HepG2 (cell line): ENCODE measurements around the gene NDUFB3. TPM values are rescaled to one million over a fixed set of nuclear protein-coding genes. Genes with fewer than 3 reads are reported as not detected.
A peak's percentile ranks its signal among the peaks of the same experiment; 100 is the strongest.

Experiments used
- ATF7-NPFF ChIP-seq: sonication (generic); formaldehyde crosslinking; IDR thresholded peaks from 2 replicates; pipeline ENCODE4 v1.8.1; 2023; ENCODE audit warnings: mild to moderate bottlenecking, low read depth, missing genetic modification reagents, moderate library complexity
- CREM ChIP-seq, 2 experiments: sonication (generic) in 1 of 2; formaldehyde crosslinking in 1 of 2; IDR thresholded peaks; 2 replicates each; pipeline versions ENCODE4 v1.4.0 to v1.6.1; 2016 to 2020; ENCODE audit warnings: antibody characterized with exemption in 1 of 2, mild to moderate bottlenecking in 1 of 2, missing genetic modification reagents in 1 of 2
- DMAP1 ChIP-seq: IDR thresholded peaks from 2 replicates; pipeline ENCODE4 v1.6.1; 2016
- DNMT3B ChIP-seq: conservative IDR thresholded peaks from 2 replicates; pipeline ENCODE4 v1.6.1; 2016; ENCODE audit warnings: missing biosample characterization, control low read depth
- FIP1L1 ChIP-seq: fragments of 200-400 bp; formaldehyde crosslinking; IDR thresholded peaks from 2 replicates; pipeline ENCODE4 v1.6.1; 2018; ENCODE audit warnings: low read depth, mild to moderate bottlenecking, low read length, moderate library complexity, borderline replicate concordance; ENCODE audit not compliant: insufficient read depth
- NR2C2 ChIP-seq: sonication (generic); formaldehyde crosslinking; IDR thresholded peaks from 2 replicates; pipeline ENCODE4 v1.4.0; 2020; ENCODE audit warnings: missing genetic modification reagents, mild to moderate bottlenecking, moderate library complexity, borderline replicate concordance
- PAF1 ChIP-seq: IDR thresholded peaks from 2 replicates; pipeline ENCODE4 v1.6.1; 2016; ENCODE audit warnings: missing genetic modification reagents, missing compliant biosample characterization
- STAT6 ChIP-seq: sonication (generic); formaldehyde crosslinking; IDR thresholded peaks from 2 replicates; pipeline ENCODE4 v1.4.0; 2020; ENCODE audit warnings: missing genetic modification reagents, mild to moderate bottlenecking, borderline replicate concordance
- ZNF282 ChIP-seq: fragments of 450-650 bp; IDR thresholded peaks from 2 replicates; pipeline ENCODE4 v1.6.1; 2018; ENCODE audit not compliant: partially characterized antibody
- ZNF407 ChIP-seq: sonication (generic); formaldehyde crosslinking; IDR thresholded peaks from one replicate; pipeline ENCODE4 v1.5.1; 2020; ENCODE audit warnings: mild to moderate bottlenecking, missing genetic modification reagents; ENCODE audit errors: not compliant biosample characterization
- ZNF44 ChIP-seq: sonication (generic); formaldehyde crosslinking; IDR thresholded peaks from 2 replicates; pipeline ENCODE4 v1.5.1; 2020; ENCODE audit warnings: mild to moderate bottlenecking, missing genetic modification reagents
- ZNF598 ChIP-seq: sonication (generic); formaldehyde crosslinking; IDR thresholded peaks from 2 replicates; pipeline ENCODE4 v1.5.1; 2020; ENCODE audit warnings: mild to moderate bottlenecking, missing genetic modification reagents, borderline replicate concordance
- ZNF740 ChIP-seq: sonication (generic); formaldehyde crosslinking; IDR thresholded peaks from 2 replicates; pipeline ENCODE4 v1.4.0; 2020; ENCODE audit warnings: missing genetic modification reagents
- ZNF788 ChIP-seq: sonication (generic); formaldehyde crosslinking; IDR thresholded peaks from 2 replicates; pipeline ENCODE4 v1.5.0; 2020; ENCODE audit warnings: mild to moderate bottlenecking, missing genetic modification reagents, borderline replicate concordance
- ZNF83 ChIP-seq: sonication (generic); formaldehyde crosslinking; IDR thresholded peaks from 2 replicates; pipeline ENCODE4 v1.4.0; 2020; ENCODE audit warnings: missing genetic modification reagents, mild to moderate bottlenecking, borderline replicate concordance
- polyA plus RNA-seq, 8 experiments: library from polyadenylated mRNA; depleted of rRNA in 3 of 8; stranded (reverse) in 7 of 8; unstranded in 1 of 8; fragments of >200 nt; fragmentation: Illumina TruSeq in 4 of 8; extraction: Trizol in 4 of 8; gene quantifications; 2 replicates each; pipeline versions ENCODE4 v1.2.1 to v1.2.3, GENCODE V29; 2011 to 2016; ENCODE audit warnings: low read depth in 4 of 8, missing spikeins in 1 of 8, mixed read lengths in 1 of 8; ENCODE audit not compliant: insufficient read depth in 1 of 8
- total RNA-seq, 5 experiments: library from RNA; depleted of rRNA; stranded (reverse); fragments of >200 nt; fragmentation: Illumina TruSeq; extraction: Trizol; gene quantifications; 2 replicates each; pipeline ENCODE4 v1.2.3, GENCODE V29; 2016; ENCODE audit warnings: low read depth in 1 of 5

Gene NDUFB3
- total and polyA plus RNA-seq, 2 of the 13 experiments (the other 11 are each of a cell fraction or from before 2014, with no cell fraction given), result 50.7 to 159 TPM

GRCh38 chr2:201118121-201118960 lies 46.5 kb downstream of the NDUFB3 start (continued):
- TF ChIP-seq ZNF740 (CRISPR knock-in tag) (peak; percentile 70; the same call in 1 of the 2 replicates), ZNF83 (CRISPR knock-in tag) (0 out of 2 replicates have a peak, but pooled peaks have one; percentile 31), ZNF407 (CRISPR knock-in tag) (peak; percentile 27), ZNF788 (CRISPR knock-in tag) (peak; percentile 26; the same call in 1 of the 2 replicates), CREM (IDR thresholded peaks at IDR 0.05) (peak; percentile 41; the same call in 1 of the 2 replicates), CREM (CRISPR knock-in tag; IDR thresholded peaks at IDR 0.05) (no peak), STAT6 (no peak; the same call in 1 of the 2 replicates), DNMT3B (CRISPR knock-in tag) (no peak), ATF7-NPFF (CRISPR knock-in tag) (peak; percentile 17; the same call in 1 of the 2 replicates), ZNF282 (no peak), ZNF44 (CRISPR knock-in tag) (peak; percentile 74; the same call in 1 of the 2 replicates), ZNF598 (CRISPR knock-in tag) (peak; percentile 61; the same call in 1 of the 2 replicates), FIP1L1 (no peak), PAF1 (CRISPR knock-in tag) (no peak), NR2C2 (peak; percentile 77), DMAP1 (CRISPR knock-in tag) (peak; percentile 81)
